OCI-LY7 (cell line): ENCODE results near the gene KPNA2. TPM values are rescaled to one million over a fixed set of nuclear protein-coding genes. Genes with fewer than 3 reads are reported as not detected.
"Not testable (repeated sequence)": the region's sequence is repeated elsewhere in the genome, so short reads cannot be mapped to it uniquely, and the experiment has no call there.

Source experiments
- BruUV-seq: library from RNA; stranded (reverse); fragments of 400-500 nt; replicated peaks from 2 replicates; lab custom pipeline; 2021; lab: Mats Ljungman, UMichigan
- CTCF ChIA-PET: fragments of 300-600 bp; sonication (Branson Sonifier 250); formaldehyde crosslinking; loops from one replicate; lab custom pipeline; 2022; ENCODE audit warnings: antibody characterized with exemption; ENCODE audit not compliant: unreplicated experiment; lab: Charles Lee
- POLR2A ChIA-PET: fragments of 300-600 bp; sonication (Branson Sonifier 250); formaldehyde crosslinking; loops from one replicate; lab custom pipeline; 2022; ENCODE audit warnings: antibody characterized with exemption; lab: Charles Lee
- DNase-seq: peaks from one replicate; pipeline ENCODE4 v3.0.0-alpha.2; 2015; ENCODE audit warnings: low spot score
- H2AFZ ChIP-seq: fragments of 200-600 bp; sonication (generic), shearing (Covaris generic); 2 replicates; pipeline ENCODE4 v1.6.1; 2014; ENCODE audit warnings: mild to moderate bottlenecking, antibody characterized with exemption, low read length, moderate library complexity
- H3K27ac ChIP-seq: fragments of 200-600 bp; sonication (generic); 2 replicates; pipeline ENCODE4 v1.5.1; 2014; ENCODE audit warnings: mixed run types, low read depth, mild to moderate bottlenecking, moderate library complexity, low read length, inconsistent platforms; ENCODE audit not compliant: poor library complexity, severe bottlenecking
- H3K36me3 ChIP-seq: fragments of 200-600 bp; sonication (generic); 2 replicates; pipeline ENCODE4 v1.6.1; 2014; ENCODE audit warnings: mild to moderate bottlenecking, antibody characterized with exemption, low read length, moderate library complexity, mixed read lengths; ENCODE audit not compliant: insufficient read depth
- H3K4me1 ChIP-seq: fragments of 200-600 bp; sonication (generic); 2 replicates; pipeline ENCODE4 v1.5.1; 2014; ENCODE audit warnings: mild to moderate bottlenecking, low read length; ENCODE audit not compliant: insufficient read depth, poor library complexity, severe bottlenecking
- H3K4me2 ChIP-seq: fragments of 200-600 bp; sonication (generic); 2 replicates; pipeline ENCODE4 v1.6.1; 2014; ENCODE audit warnings: mild to moderate bottlenecking, low read length
- H3K4me3 ChIP-seq: fragments of 200-600 bp; sonication (generic); 2 replicates; pipeline ENCODE4 v1.5.1; 2014; ENCODE audit warnings: mild to moderate bottlenecking, low read depth, low read length; ENCODE audit not compliant: poor library complexity, severe bottlenecking
- H3K79me2 ChIP-seq: fragments of 200-600 bp; sonication (generic); 2 replicates; pipeline ENCODE4 v1.6.1; 2016; ENCODE audit warnings: low read depth, mild to moderate bottlenecking, low read length, moderate library complexity, mixed read lengths; ENCODE audit not compliant: insufficient read depth
- H3K9me2 ChIP-seq: fragments of 200-600 bp; sonication (generic); 2 replicates; pipeline ENCODE4 v1.6.1; 2016; ENCODE audit warnings: mild to moderate bottlenecking, low read length, mixed read lengths; ENCODE audit not compliant: insufficient read depth
- H3K9me3 ChIP-seq: fragments of 200-600 bp; sonication (generic); 2 replicates; pipeline ENCODE4 v1.6.1; 2014; ENCODE audit warnings: mild to moderate bottlenecking, mixed run types, low read length, mixed read lengths
- H4K20me1 ChIP-seq: fragments of 200-600 bp; sonication (generic); 2 replicates; pipeline ENCODE4 v1.6.1; 2014; ENCODE audit warnings: mild to moderate bottlenecking, antibody characterized with exemption, low read length, moderate library complexity, mixed read lengths; ENCODE audit not compliant: insufficient read depth
- CTCF ChIP-seq: fragments of 200-600 bp; sonication (generic); conservative IDR thresholded peaks from 2 replicates; pipeline ENCODE4 v1.5.1; 2014; ENCODE audit warnings: mild to moderate bottlenecking, antibody characterized with exemption, low read length, moderate library complexity, mixed read lengths
- EZH2phosphoT487 ChIP-seq: fragments of 200-600 bp; sonication (generic); IDR thresholded peaks from 2 replicates; pipeline ENCODE4 v1.6.1; 2018; ENCODE audit warnings: low read depth, borderline replicate concordance, mild to moderate bottlenecking, mixed run types, antibody characterized with exemption, low read length, moderate library complexity, mixed read lengths
- intact Hi-C: fragments of 100-400 bp; cut with micrococcal nuclease; formaldehyde crosslinking; loops from one replicate; pipeline ENCODE4 v1.10.0; 2022; ENCODE audit not compliant: unreplicated experiment
- total RNA-seq, 2 experiments: library from RNA; depleted of rRNA in 1 of 2; stranded (reverse); fragments of >200 nt in 1 of 2; shearing (Covaris generic) in 1 of 2; gene quantifications; 2 replicates each; pipeline ENCODE4 v1.2.3, GENCODE V29; 2014 to 2022

KPNA2 gene
- total RNA-seq, 2 experiments from 2014 or later = 253 to 416 TPM

DNA sequence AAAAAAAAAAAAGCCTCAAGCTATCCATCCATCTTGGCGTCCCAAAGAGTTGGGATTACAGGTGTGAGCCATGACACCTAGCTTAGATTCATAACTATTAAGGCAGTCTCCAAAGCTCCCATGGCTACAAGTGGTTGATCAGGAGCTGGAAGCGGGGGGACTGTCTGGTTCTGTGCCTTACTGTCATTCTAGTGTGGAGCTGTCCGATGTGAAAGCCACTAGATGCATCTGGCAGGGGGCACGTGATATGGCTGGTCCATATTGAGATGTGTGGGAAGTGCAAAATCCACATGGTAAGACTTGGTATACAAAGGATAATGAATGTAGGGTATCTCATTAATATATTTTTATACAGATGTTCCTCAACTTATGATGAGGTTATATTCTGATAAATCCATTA lies 38.7 kb downstream of the KPNA2 start:
- intact Hi-C loops = no loop called here
- H3K4me1 ChIP-seq = no peaks in the 10 kb centered on the region
- no peaks in the 10 kb centered on the region for H3K9me2 ChIP-seq
- ChIA-PET POLR2A (interaction anchor here (0.6 to 0.7 kb wide), 4 partner anchors 17 to 401 kb away, joined by 4 to 9 read pairs (median 5); no protein-coding TSS in a partner anchor), CTCF (no interaction called here)
- H3K36me3 ChIP-seq = no peaks in the 10 kb centered on the region
- H4K20me1 ChIP-seq = no peaks in the 10 kb centered on the region
- no TSS peak for BruUV-seq
- DNase-seq = no peak
- H2AFZ ChIP-seq = no peak overlapping the region
- H3K9me3 ChIP-seq = no peaks in the 10 kb centered on the region
- H3K4me2 ChIP-seq = no peak overlapping the region
- H3K79me2 ChIP-seq = no peaks in the 10 kb centered on the region
- H3K27ac ChIP-seq = no peak overlapping the region
- H3K4me3 ChIP-seq = no peak overlapping the region
- TF ChIP-seq EZH2phosphoT487 (no peak), CTCF (no peak)

DNA sequence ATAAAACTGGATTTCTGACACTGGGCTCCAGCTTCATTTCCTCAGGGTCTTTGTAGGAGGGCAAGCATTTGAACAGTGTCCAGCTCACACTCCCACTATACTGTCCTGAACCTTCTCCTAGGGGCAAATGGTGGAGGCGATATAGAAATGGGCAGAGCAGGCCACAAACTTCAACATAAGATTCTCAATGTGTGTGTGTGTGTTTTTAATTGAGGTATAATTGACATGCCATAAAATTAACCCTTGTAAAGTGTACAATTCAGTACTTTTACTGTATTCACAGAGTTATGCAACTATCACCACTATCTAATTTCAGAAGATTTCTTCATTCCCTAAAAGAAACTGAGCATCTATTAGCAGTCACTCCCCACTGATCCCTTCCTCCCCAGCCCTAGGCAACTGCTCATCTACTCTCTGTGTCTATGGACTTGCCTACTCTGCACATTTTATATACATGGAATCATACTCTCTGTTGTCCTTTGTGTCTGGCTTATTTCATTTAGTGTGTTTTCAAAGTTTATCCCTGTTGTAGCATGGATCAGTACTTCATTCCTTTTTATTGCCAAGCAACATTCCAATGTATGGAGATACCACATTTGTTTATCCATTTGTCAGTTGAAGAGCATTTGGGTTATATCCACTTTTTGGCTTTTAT lies 40.5 kb downstream of the KPNA2 start:
- POLR2A ChIA-PET = not testable (repeated sequence)

GRCh38 chr17:68077498-68077897 lies 42.0 kb downstream of the KPNA2 start:
- H3K4me3 ChIP-seq, H3K79me2 ChIP-seq, H3K9me3 ChIP-seq, H3K4me1 ChIP-seq, POLR2A ChIA-PET, H4K20me1 ChIP-seq, CTCF ChIA-PET, DNase-seq, H3K9me2 ChIP-seq, H3K36me3 ChIP-seq, H3K27ac ChIP-seq, H2AFZ ChIP-seq, BruUV-seq, intact Hi-C loops, H3K4me2 ChIP-seq: not testable (repeated sequence)

More for the DNA sequence above, 40.5 kb downstream of the KPNA2 start:
- BruUV-seq, H3K9me2 ChIP-seq, H3K36me3 ChIP-seq, H3K4me3 ChIP-seq, H4K20me1 ChIP-seq, H2AFZ ChIP-seq, intact Hi-C loops, H3K79me2 ChIP-seq, CTCF ChIA-PET, H3K27ac ChIP-seq, DNase-seq, H3K9me3 ChIP-seq, H3K4me1 ChIP-seq, H3K4me2 ChIP-seq: not testable (repeated sequence)
